Tibial nerve (tissue), 4 donors: ENCODE data around the gene F10. TPM values are rescaled to one million over a fixed set of nuclear protein-coding genes. Genes with fewer than 3 reads are reported as not detected.

ENCODE experiments used
- DNase-seq, 2 donors: peaks; one replicate each; pipeline ENCODE4 v3.0.0-alpha.2; 2019; ENCODE audit warnings: low spot score in 2 of 2
- H3K27ac ChIP-seq, 4 donors: fragments of 200-600 bp; sonication (generic) in 3 of 4; one replicate each; pipeline ENCODE4 v1.5.1; 2017 to 2019; ENCODE audit warnings: mild to moderate bottlenecking in 1 of 4
- H3K27me3 ChIP-seq, 2 donors: fragments of 200-600 bp; sonication (generic) in 1 of 2; one replicate each; pipeline versions ENCODE4 v1.5.1 to v1.6.0; 2017 to 2019
- H3K36me3 ChIP-seq, 3 donors: fragments of 200-600 bp; sonication (generic); one replicate each; pipeline ENCODE4 v1.5.1; 2018 to 2019
- H3K4me1 ChIP-seq, 4 donors: fragments of 200-600 bp; sonication (generic) in 3 of 4; one replicate each; pipeline ENCODE4 v1.5.1; 2017 to 2019
- H3K4me3 ChIP-seq, 4 donors: fragments of 200-600 bp; sonication (generic) in 3 of 4; one replicate each; pipeline ENCODE4 v1.5.1; 2017 to 2019; ENCODE audit warnings: mild to moderate bottlenecking in 1 of 4, moderate library complexity in 1 of 4
- H3K9me3 ChIP-seq, 4 donors: fragments of 200-600 bp; sonication (generic) in 3 of 4; one replicate each; pipeline ENCODE4 v1.5.1; 2017 to 2019
- CTCF ChIP-seq, 5 experiments: fragments of 200-600 bp in 3 of 5; fragments of 450-650 bp in 2 of 5; sonication (generic) in 3 of 5; IDR thresholded peaks; one replicate each; pipeline ENCODE4 v1.5.1; 2016 to 2019; ENCODE audit warnings: antibody characterized with exemption in 5 of 5, mild to moderate bottlenecking in 3 of 5, moderate library complexity in 2 of 5
- EP300 ChIP-seq, 2 donors: sonication (generic); formaldehyde crosslinking; IDR thresholded peaks; one replicate each; pipeline ENCODE4 v1.6.1; 2017; ENCODE audit warnings: antibody characterized with exemption in 2 of 2, mild to moderate bottlenecking in 1 of 2
- POLR2A ChIP-seq, 2 donors: fragments of 450-650 bp; IDR thresholded peaks; one replicate each; pipeline ENCODE4 v1.6.1; 2017; ENCODE audit warnings: antibody characterized with exemption in 2 of 2, mild to moderate bottlenecking in 2 of 2, moderate library complexity in 2 of 2
- WGBS, 2 donors: methylation state at CpG; one replicate each; pipeline ENCODE4 v1.1.5; 2018; 5-methylcytosine and 5-hydroxymethylcytosine counted together
- small RNA-seq: library from RNA; depleted of rRNA; stranded (forward); fragments of <200 nt; gene quantifications from one replicate; pipeline ENCODE3, GENCODE V24; 2016
- total RNA-seq, 4 donors: library from RNA; depleted of rRNA; stranded (reverse); fragments of >200 nt; gene quantifications; one replicate each; pipeline ENCODE4 v1.1.0, GENCODE V29; 2016

F10 gene
- total RNA-seq, 4 donors from 2014 or later, result 12.0 to 44.3 (median 17.3) TPM

- Histone ChIP-seq H3K36me3 (peaks cover 0 to 79% (median 0%) of the 10 kb centered on the region in 3 donors), H3K4me1 (peaks cover 0 to 2% (median 0%) of the 10 kb centered on the region in 4 donors), H3K27ac (no peak overlapping the region), H3K4me3 (no peak overlapping the region), H3K9me3 (no peaks in the 10 kb centered on the region), H3K27me3 (no peaks in the 10 kb centered on the region)
- DNase-seq, result no peak
- WGBS, 2 donors, result 73 to 85% methylated on average over 9 of the region's 9 CpGs
- TF ChIP-seq EP300 (IDR thresholded peaks at IDR 0.05), result no peak
- no peak for TF ChIP-seq POLR2A (IDR thresholded peaks at IDR 0.05)
- TF ChIP-seq CTCF (IDR thresholded peaks at IDR 0.05), result no peak
Observed at GRCh38 chr13:113196970-113197737, 74.6 kb downstream of the F10 start.

Small RNAs within 50 kb of the gene (small RNA-seq; reads per million reads assigned to genes)
- gene AL137002.1, result not detected

Other genes starting within 250 kb of the F10 start
- gene MCF2L, start 153.6 kb upstream of the F10 start, total RNA-seq, result 10 to 100 TPM; 30.1 to 82.6 (median 45.3) TPM
- not detected for gene F7, start 17.0 kb upstream of the F10 start, total RNA-seq
- not detected for gene PROZ, start 35.8 kb downstream of the F10 start, total RNA-seq
- 10 to 100 TPM; 38.6 to 61.5 (median 49.5) TPM for gene PCID2, start 85.9 kb downstream of the F10 start, total RNA-seq
- 100 to 1,000 TPM in 2 of 4 donors, 10 to 100 TPM in 2; 67.3 to 268 (median 101) TPM for gene CUL4A, start 86.8 kb downstream of the F10 start, total RNA-seq
- gene LAMP1, start 174.4 kb downstream of the F10 start, total RNA-seq, result 100 to 1,000 TPM; 114 to 166 (median 130) TPM
- gene GRTP1, start 241.3 kb downstream of the F10 start, total RNA-seq, result 10 to 100 TPM in 2 of 4 donors, 1 to 10 TPM in 2; 9.0 to 19.2 (median 9.9) TPM